Measurements from ENCODE around the gene RAPGEF5. TPM values are rescaled to one million over a fixed set of nuclear protein-coding genes. Genes with fewer than 3 reads are reported as not detected.

RAPGEF5 gene
- total RNA-seq, 1 donor from 2014 or later = 0.24 TPM

GRCh38 chr7:22350466-22351328 is 6.3 kb downstream of the RAPGEF5 start:
- no peak for DNase-seq (ENCODE audit: low read depth)

GRCh38 chr7:22348379-22348778 is 8.6 kb downstream of the RAPGEF5 start:
- no peak for DNase-seq (ENCODE audit: low read depth)

DNA sequence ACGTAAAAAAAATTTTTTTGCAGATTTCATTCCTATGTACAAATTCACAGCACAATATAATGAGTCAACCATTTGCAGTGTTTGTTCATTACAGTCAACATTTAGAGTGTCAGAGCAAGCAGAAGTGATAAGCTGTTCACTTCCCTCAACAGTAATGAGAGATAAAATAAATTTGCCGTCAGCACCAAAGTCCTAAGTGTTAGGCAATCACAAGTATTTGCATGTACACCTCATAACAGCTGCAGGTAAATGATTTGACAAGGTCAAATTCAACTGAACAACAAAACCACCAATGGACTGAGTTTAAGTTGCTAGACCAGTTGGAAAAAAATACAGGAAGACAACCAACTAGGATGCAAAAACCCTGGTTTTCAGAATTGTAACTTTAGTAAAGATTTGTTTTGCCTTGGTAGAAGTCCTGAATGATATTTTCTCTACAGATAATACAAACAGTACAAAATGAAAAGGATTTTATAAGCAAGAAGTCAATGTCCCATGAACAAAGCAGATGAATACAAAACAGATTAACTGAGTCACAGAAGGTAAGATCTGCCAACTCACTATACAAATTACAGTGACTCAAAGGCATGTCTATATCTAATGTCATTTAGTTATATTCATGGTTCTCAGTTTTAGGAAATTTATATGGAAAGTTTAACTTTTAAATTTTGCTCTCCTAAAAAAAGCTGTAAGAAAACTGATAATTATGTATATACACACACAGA is 10.4 kb downstream of the RAPGEF5 start:
- DNase-seq (ENCODE audit: low read depth) = no peak

- no peak for DNase-seq (ENCODE audit: low read depth)
Measured at GRCh38 chr7:22344655-22345054, 12.3 kb downstream of the RAPGEF5 start.

DNA sequence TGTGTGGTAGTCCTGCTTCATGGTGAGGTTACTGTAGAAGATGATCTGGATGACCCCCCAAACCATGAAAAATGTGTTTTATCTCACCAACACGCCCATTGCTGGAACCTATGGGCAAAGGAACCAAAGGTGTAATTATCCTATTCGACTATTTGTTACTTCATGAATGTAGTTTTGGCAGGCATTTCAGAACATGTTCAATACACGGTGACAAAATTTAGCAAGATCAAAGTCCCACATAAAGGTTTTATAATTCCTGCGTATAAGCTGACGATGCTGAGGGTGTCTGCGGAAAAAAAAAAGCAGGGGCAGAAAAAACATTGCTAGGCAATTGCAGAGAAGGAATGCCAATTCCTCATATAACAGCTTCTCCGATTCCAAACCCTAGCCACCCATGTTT is 13.3 kb downstream of the RAPGEF5 start:
- DNase-seq (ENCODE audit: low read depth) = no peak

DNA sequence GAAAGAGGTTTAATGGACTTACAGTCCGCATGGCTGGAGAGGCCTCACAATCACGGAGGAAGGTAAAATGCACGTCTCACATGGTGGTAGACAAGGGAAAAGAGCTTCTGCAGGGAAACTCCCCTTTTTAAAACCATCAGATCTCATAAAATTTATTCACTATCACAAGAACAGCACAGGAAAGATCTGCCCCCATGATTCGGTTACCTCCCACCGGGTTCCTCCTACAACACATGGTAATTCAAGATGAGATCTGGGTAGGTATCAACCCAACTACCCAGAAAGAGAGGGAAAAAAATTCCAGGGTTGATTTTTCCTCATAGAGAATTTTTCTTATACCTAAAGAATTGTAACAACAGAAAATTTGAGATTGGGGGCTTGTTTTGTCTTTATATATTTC is 13.9 kb downstream of the RAPGEF5 start:
- DNase-seq (ENCODE audit: low read depth) = no peak

DNA sequence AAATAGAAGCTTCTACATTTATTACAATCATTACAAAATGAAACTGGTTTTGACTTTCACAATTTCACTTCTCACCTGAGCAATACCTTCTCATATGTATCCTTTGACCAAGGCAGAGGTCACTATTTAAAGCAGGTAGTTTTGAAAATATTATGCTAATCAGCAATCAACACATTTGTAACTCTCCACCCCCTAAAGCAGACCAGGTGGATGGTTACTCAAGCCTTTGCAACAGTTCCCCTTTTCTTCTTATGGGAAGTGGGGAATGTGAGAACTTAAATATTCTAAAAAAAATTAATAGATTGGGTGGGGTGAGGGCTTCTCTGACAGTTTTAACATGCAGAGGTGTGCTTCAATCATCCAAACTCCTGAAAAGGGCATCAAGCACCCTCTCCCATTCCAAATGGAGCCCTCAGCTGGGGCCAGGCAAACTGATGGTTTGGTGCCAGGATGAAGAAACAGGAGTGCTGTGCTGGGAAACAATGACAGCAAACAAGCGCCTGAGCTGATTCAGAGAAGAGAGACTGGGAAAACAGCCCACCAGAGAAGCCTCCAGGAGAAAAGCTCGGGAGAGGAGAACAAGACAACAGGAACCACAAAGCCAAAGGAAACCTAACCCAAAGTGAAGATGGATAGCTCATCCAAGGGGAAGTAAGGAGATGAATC is 17.1 kb downstream of the RAPGEF5 start:
- no peak for DNase-seq (ENCODE audit: low read depth)

DNA sequence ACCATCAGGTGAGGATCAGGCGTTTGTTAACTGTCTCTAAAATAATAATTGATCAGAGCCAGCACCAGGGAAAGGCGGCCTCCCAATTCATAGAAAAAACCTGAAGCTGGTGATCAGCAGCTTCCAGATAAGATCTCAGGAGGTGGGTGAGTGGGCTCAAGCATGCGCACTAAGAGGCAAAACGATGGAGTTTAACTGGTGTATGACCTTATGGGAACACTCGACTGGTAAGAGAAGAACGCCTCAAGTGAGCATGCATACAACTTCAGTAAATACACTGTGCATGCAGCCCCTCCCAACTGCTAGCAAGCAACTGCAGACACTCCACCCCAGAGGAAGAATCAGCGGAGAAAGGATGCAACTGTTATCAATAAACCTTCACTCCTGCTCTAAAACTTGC is 18.1 kb downstream of the RAPGEF5 start:
- DNase-seq (ENCODE audit: low read depth) = no peak

DNA sequence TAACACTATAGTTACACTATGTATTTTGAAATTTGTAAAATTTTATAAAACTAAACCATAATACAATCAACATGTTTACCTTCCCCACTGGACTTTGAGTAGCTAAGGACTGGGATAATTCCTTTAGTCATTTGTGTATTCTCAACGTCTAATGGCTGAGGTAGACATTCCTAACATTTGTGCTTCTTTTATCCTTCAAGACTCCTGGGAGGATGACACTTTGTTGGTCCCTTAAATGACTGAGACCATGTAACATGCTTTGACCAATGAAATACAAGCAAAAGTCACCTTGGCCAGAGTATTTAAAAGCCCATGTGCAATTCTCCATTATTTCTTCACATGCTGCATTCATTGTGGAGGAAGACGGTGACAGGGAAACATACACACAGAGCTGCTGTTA is 18.5 kb downstream of the RAPGEF5 start:
- DNase-seq (ENCODE audit: low read depth) = no peak

DNA sequence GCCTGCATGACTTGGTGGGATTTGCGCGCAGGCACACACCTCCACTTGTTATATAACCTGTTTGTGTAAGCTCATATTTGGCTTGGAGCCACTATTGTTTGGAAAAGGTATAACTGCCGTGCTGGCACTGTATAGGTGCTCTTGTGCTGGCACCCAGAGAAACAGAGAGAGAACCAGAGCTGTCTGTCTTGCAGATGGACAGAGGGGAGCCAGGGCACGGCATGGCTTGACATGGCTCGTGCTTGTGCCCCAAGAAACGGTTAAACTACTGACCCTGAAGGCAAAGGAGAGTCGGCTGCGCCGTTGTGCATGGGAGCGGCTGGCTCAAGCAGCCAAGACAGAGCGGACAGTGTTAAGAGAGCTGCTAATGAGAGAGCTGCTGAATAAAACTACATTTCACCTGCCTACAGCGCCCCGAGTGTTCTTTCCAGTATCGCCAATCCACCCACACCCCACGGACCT is 23.2 kb downstream of the RAPGEF5 start:
- DNase-seq (ENCODE audit: low read depth) = no peak

DNA sequence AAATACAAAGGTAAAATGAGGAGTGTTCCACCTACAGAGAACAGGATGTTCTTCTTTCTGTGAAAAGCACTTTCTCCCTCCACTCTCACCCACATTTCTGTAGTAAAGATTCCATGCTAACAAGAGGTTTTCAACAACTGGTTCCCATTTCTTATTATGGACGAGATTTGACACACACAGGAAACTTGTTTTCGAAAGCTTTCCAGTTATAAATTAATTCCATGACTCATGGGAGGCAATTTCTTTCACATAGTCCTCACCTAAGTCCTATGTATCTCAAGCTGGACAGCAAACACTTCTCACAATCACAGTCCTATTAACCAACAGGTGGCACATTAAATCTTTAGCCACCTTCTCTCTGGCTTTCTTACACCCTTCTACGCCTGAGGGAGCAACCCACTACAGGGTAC is 24.5 kb downstream of the RAPGEF5 start:
- DNase-seq (ENCODE audit: low read depth) = no peak

DNA sequence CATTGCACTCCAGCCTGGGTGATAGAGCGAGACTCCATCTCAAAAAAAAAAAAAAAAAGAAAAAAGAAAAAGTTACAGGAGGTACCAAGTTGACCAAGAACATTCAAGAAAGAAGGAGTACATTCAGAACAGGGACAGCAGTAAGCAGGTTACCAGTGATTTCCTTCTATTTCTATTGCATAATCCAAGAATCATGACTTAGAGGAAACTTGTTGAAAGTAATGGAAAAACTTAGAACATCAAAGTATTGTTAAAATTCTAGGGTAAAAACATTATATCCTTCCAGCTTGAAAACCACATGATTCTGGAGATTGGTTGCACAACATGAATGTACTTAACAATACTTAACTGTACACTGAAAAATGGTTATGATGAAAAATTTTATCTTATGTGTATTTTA is 25.2 kb downstream of the RAPGEF5 start:
- no peak for DNase-seq (ENCODE audit: low read depth)

- no peak for DNase-seq (ENCODE audit: low read depth)
Measured at GRCh38 chr7:22330903-22331302, 26.1 kb downstream of the RAPGEF5 start.

DNA sequence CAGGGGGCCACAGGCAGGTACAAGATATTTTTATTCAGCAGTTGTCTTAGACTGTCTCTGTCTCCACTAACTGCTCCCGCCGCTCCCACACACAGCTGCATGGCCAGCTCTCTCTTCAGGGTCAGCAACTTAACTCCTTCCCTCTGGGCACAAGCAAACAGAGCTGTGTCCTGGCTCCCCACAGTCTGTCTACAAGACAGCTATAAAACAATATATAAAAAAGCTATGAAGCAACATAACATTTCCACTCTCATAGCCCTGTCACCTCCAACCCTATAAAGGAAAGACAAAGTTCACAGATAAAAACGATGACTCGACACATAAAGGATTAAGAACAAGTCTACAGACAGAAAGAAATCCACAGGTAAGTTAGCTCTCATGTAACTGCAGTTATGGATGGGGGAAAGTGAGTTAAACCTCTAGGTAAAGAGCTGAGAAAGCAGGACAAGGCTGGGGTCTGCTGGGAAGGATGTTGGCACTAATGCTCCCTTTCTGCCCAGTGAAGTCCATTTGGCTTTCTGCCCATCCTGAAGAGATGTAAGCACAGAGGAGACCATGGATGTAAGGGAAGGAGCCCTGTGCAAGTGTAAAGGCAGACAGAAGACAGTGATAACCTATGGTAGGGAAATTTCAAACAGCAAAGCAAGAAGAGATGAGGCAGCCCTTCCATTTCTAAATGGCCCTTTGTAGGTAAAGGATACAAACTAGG is 27.0 kb downstream of the RAPGEF5 start:
- no peak for DNase-seq (ENCODE audit: low read depth)

- DNase-seq (ENCODE audit: low read depth) = no peak
Measured at GRCh38 chr7:22326181-22326580, 30.8 kb downstream of the RAPGEF5 start.

- DNase-seq (ENCODE audit: low read depth) = no peak
Measured at GRCh38 chr7:22325671-22326070, 31.3 kb downstream of the RAPGEF5 start.

- no peak for DNase-seq (ENCODE audit: low read depth)
Measured at GRCh38 chr7:22323714-22324113, 33.2 kb downstream of the RAPGEF5 start.

- peak; percentile 17 for DNase-seq (ENCODE audit: low read depth)
Measured at GRCh38 chr7:22320416-22320815, 36.5 kb downstream of the RAPGEF5 start.

DNA sequence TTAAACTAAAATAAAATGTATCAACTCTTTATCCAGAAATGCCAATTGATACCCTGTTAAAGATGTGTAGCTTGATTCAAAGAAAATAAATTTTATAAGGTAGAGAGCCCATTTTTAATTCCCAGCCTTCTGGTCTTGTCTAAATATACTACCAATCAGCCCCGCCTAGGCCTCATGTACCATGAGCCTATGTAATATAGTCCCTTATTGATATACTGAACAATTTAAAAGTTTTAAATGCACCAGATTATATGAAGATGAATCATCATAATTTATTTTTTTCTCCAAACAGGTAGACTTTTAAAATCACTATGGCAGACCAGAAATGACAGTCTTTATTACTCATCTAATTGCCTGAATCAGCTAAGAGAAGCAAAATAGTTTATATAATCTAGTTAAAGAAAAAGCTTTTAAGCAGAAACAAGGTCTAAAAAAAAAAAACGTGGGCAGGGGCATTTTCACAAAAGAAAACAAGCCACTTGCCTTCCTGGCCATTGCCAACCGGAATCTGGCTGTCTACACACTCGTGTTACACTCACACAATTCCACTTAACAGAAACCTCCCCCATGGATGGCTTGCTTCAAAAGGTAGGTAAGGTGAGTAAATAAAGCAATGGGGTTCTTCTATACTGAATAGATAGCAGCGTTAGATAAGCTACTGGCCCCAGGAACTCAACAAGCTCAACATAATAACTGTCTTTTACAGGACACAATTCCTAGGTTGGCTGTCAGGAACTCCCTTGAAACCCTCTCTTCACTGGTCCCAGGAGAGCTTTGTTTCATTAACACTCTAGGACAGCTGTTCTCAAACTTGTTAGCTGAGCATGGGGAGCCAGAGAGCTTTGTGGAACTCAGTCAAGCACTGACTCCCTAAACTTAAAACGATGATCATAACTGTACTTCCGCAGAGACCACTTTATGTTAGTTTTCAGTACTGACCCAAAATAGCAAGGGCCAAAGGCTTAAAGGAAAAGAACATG is 37.2 kb downstream of the RAPGEF5 start:
- peak; percentile 92 for DNase-seq (ENCODE audit: low read depth)

DNA sequence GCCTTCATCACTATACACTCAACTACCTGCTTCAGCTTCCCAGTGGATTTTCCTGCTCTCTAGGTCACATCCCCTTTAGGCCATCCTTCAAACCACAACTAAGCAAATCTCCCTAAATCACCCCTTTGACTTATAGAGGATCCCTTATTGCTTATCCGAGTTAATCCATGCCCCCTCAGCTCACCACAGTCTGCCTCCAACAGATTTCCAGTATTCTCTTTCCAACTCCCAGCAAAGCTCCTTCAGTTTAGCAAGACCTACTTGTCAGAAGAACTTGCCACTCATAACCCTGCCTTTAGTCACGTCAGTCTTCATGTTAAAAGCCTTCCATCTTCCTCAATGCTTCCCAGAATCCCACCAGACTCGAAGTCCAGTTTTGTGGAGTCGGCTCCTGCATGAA is 38.6 kb downstream of the RAPGEF5 start:
- DNase-seq (ENCODE audit: low read depth) = no peak

Data from myocyte (in vitro differentiated cells).